Stimulated activated CD8-positive, alpha-beta memory T cell treated with anti-CD3 and anti-CD28 coated beads, Interleukin-12 subunit alpha, Interleukin-12 subunit beta, amount 100 ng/mL, for 4 hours (primary cell): Measurements from ENCODE around the gene MAGI1.
"Not testable (repeated sequence)": the region's sequence is repeated elsewhere in the genome, so short reads cannot be mapped to it uniquely, and the experiment has no call there.

Experiments used
- DNase-seq: peaks from one replicate; pipeline ENCODE4 v3.0.0-alpha.2; 2020; ENCODE audit warnings: low read depth

MAGI1 gene

GRCh38 chr3:66038384-66038725 is 363 bp downstream of the MAGI1 start:
- DNase-seq: no peak

- no peak for DNase-seq
Observed at GRCh38 chr3:66037986-66038369, 740 bp downstream of the MAGI1 start.

GRCh38 chr3:66037330-66037985 is 1.3 kb downstream of the MAGI1 start:
- DNase-seq: no peak

- DNase-seq: no peak
Observed at GRCh38 chr3:66036586-66037148, 2.1 kb downstream of the MAGI1 start.

GRCh38 chr3:66035763-66036477 is 2.8 kb downstream of the MAGI1 start:
- DNase-seq: no peak

- DNase-seq: no peak
Observed at GRCh38 chr3:66033241-66034138, 5.2 kb downstream of the MAGI1 start.

GRCh38 chr3:66031102-66031698 is 7.5 kb downstream of the MAGI1 start:
- no peak for DNase-seq

- DNase-seq: no peak
Observed at GRCh38 chr3:66029443-66029842, 9.3 kb downstream of the MAGI1 start.

- no peak for DNase-seq
Observed at GRCh38 chr3:66029014-66029413, 9.7 kb downstream of the MAGI1 start.

- DNase-seq: no peak
Observed at GRCh38 chr3:66028457-66028856, 10.3 kb downstream of the MAGI1 start.

GRCh38 chr3:66027099-66027498 is 11.6 kb downstream of the MAGI1 start:
- not testable (repeated sequence) for DNase-seq

GRCh38 chr3:66023738-66024385 is 14.9 kb downstream of the MAGI1 start:
- DNase-seq: no peak

- no peak for DNase-seq
Observed at GRCh38 chr3:66023229-66023628, 15.5 kb downstream of the MAGI1 start.

- no peak for DNase-seq
Observed at GRCh38 chr3:66021731-66022131, 17.0 kb downstream of the MAGI1 start.

- DNase-seq: no peak
Observed at GRCh38 chr3:66019896-66020295, 18.8 kb downstream of the MAGI1 start.

GRCh38 chr3:66018057-66019033 is 20.4 kb downstream of the MAGI1 start:
- DNase-seq: no peak

- no peak for DNase-seq
Observed at GRCh38 chr3:66017591-66017990, 21.1 kb downstream of the MAGI1 start.

- no peak for DNase-seq
Observed at GRCh38 chr3:66017084-66017483, 21.6 kb downstream of the MAGI1 start.

GRCh38 chr3:66015841-66016240 is 22.9 kb downstream of the MAGI1 start:
- no peak for DNase-seq

GRCh38 chr3:66014651-66015050 is 24.1 kb downstream of the MAGI1 start:
- DNase-seq: no peak
